ENCODE data around the gene MRS2. TPM values are rescaled to one million over a fixed set of nuclear protein-coding genes. Genes with fewer than 3 reads are reported as not detected.
"Not testable (repeated sequence)": the region's sequence is repeated elsewhere in the genome, so short reads cannot be mapped to it uniquely, and the experiment has no call there.

MRS2 gene
- total and polyA plus RNA-seq, 2 donors (not counting 3 experiments of a cell fraction or from before 2014, with no cell fraction given) = 12.1 to 21.1 TPM

- ChIA-PET CTCF (interaction anchor here (0.5 to 1.8 kb wide), 11 partner anchors 10 to 192 kb away, joined by 3 to 11 read pairs (median 4); partner anchors contain the start of gene MRS2), POLR2A (no interaction called here)
- intact Hi-C loops (cut with micrococcal nuclease) = loop anchor here (2.0 kb wide), 2 partner anchors 43 to 77 kb away; partner anchors contain the start of gene MRS2
- dilution Hi-C loops (cut with MboI; ENCODE audit: extremely low pct_ligation_motif_present, low sequenced_read_pairs) = no loop called here
- H3K4me3 ChIP-seq (replicated peaks in 1 of 3; ENCODE audit: insufficient read depth in 1 of 3, low read depth in 1 of 3, low read length in 3 of 3) = peak overlapping the region; percentile 36 to 45 (median 42)
- no TSS peak for BruUV-seq (replicated peaks)
- H3K9me3 ChIP-seq (replicated peaks; ENCODE audit: control insufficient read depth, insufficient read depth, low read length) = no peaks in the 10 kb centered on the region
- H3K9me1 ChIP-seq (replicated peaks; ENCODE audit: control insufficient read depth, extremely low read depth, insufficient read depth, low read length) = no peaks in the 10 kb centered on the region
- peak overlapping the region; percentile 69 for H3K4me2 ChIP-seq (ENCODE audit: insufficient read depth, low read length)
- H4K20me1 ChIP-seq (replicated peaks; ENCODE audit: control insufficient read depth, extremely low read depth, insufficient read depth, low read length) = no peaks in the 10 kb centered on the region
- no peak overlapping the region for H3K9ac ChIP-seq (replicated peaks; ENCODE audit: extremely low read depth, insufficient read depth, low read length)
- TF ChIP-seq CTCF (IDR thresholded peaks at IDR 0.05; ENCODE audit: extremely low read depth in 1 of 2, insufficient read depth in 1 of 2, low read depth in 1 of 2, low read length in 2 of 2) (peak; percentile 75 to 86), MAX (IDR thresholded peaks at IDR 0.05; ENCODE audit: insufficient read depth, insufficient read length) (no peak), EZH2 (IDR thresholded peaks at IDR 0.05; ENCODE audit: borderline replicate concordance, low read depth, low read length, severe bottlenecking) (no peak), GATA2 (IDR thresholded peaks at IDR 0.05; ENCODE audit: insufficient read depth, insufficient read length, low read depth, low read length) (no peak), JUN (IDR thresholded peaks at IDR 0.05; ENCODE audit: borderline replicate concordance, insufficient read depth, insufficient read length, low read depth) (no peak)
- H3K27ac ChIP-seq (ENCODE audit: insufficient read depth, low read depth, low read length) = no peak overlapping the region
- peak; percentile 77 for FAIRE-seq
- H3K4me1 ChIP-seq (ENCODE audit: control insufficient read depth, extremely low read depth, insufficient read depth, low read length) = peaks cover 2% of the 10 kb centered on the region
- peaks cover 11 to 31% of the 10 kb centered on the region in 2 experiments for H3K27me3 ChIP-seq (ENCODE audit: control insufficient read depth in 2 of 2, insufficient read depth in 2 of 2, low read length in 2 of 2)
- H3K79me2 ChIP-seq (ENCODE audit: control insufficient read depth, insufficient read depth, low read length) = no peaks in the 10 kb centered on the region
- H3K36me3 ChIP-seq (ENCODE audit: control insufficient read depth in 2 of 2, extremely low read depth in 1 of 2, insufficient read depth in 2 of 2, low read length in 2 of 2) = no peaks in the 10 kb centered on the region
- peak; percentile 50 for DNase-seq (ENCODE audit: low read depth, low spot score)
- peak overlapping the region; percentile 90 for H2AFZ ChIP-seq (ENCODE audit: low read depth, low read length)
Measured at GRCh38 chr6:24359640-24360454, 42.9 kb upstream of the MRS2 start.

GRCh38 chr6:24362363-24362762 lies 40.4 kb upstream of the MRS2 start:
- peaks cover 5 to 16% of the 10 kb centered on the region in 2 experiments for H3K27me3 ChIP-seq (ENCODE audit: control insufficient read depth in 2 of 2, insufficient read depth in 2 of 2, low read length in 2 of 2)
- CTCF ChIA-PET = interaction anchor here (0.8 to 1.0 kb wide), 2 partner anchors 8 to 79 kb away, joined by 3 to 5 read pairs; no protein-coding TSS in a partner anchor
- FAIRE-seq; dilution Hi-C loops (cut with MboI; ENCODE audit: extremely low pct_ligation_motif_present, low sequenced_read_pairs); H3K4me2 ChIP-seq (ENCODE audit: insufficient read depth, low read length); H3K79me2 ChIP-seq (ENCODE audit: control insufficient read depth, insufficient read depth, low read length); BruUV-seq (replicated peaks); intact Hi-C loops (cut with micrococcal nuclease); H3K27ac ChIP-seq (ENCODE audit: insufficient read depth, low read depth, low read length); H3K9me3 ChIP-seq (replicated peaks; ENCODE audit: control insufficient read depth, insufficient read depth, low read length); H2AFZ ChIP-seq (ENCODE audit: low read depth, low read length); H3K4me1 ChIP-seq (ENCODE audit: control insufficient read depth, extremely low read depth, insufficient read depth, low read length); H4K20me1 ChIP-seq (replicated peaks; ENCODE audit: control insufficient read depth, extremely low read depth, insufficient read depth, low read length); H3K9me1 ChIP-seq (replicated peaks; ENCODE audit: control insufficient read depth, extremely low read depth, insufficient read depth, low read length); H3K4me3 ChIP-seq (replicated peaks in 1 of 3; ENCODE audit: insufficient read depth in 1 of 3, low read depth in 1 of 3, low read length in 3 of 3); H3K36me3 ChIP-seq (ENCODE audit: control insufficient read depth in 2 of 2, extremely low read depth in 1 of 2, insufficient read depth in 2 of 2, low read length in 2 of 2); H3K9ac ChIP-seq (replicated peaks; ENCODE audit: extremely low read depth, insufficient read depth, low read length); POLR2A ChIA-PET; DNase-seq (ENCODE audit: low read depth, low spot score): not testable (repeated sequence)

- H3K79me2 ChIP-seq (ENCODE audit: control insufficient read depth, insufficient read depth, low read length); H3K36me3 ChIP-seq (ENCODE audit: control insufficient read depth in 2 of 2, extremely low read depth in 1 of 2, insufficient read depth in 2 of 2, low read length in 2 of 2); H3K9ac ChIP-seq (replicated peaks; ENCODE audit: extremely low read depth, insufficient read depth, low read length); H4K20me1 ChIP-seq (replicated peaks; ENCODE audit: control insufficient read depth, extremely low read depth, insufficient read depth, low read length); CTCF ChIA-PET; dilution Hi-C loops (cut with MboI; ENCODE audit: extremely low pct_ligation_motif_present, low sequenced_read_pairs); H3K27ac ChIP-seq (ENCODE audit: insufficient read depth, low read depth, low read length); H3K27me3 ChIP-seq (ENCODE audit: control insufficient read depth in 2 of 2, insufficient read depth in 2 of 2, low read length in 2 of 2); intact Hi-C loops (cut with micrococcal nuclease); H3K4me3 ChIP-seq (replicated peaks in 1 of 3; ENCODE audit: insufficient read depth in 1 of 3, low read depth in 1 of 3, low read length in 3 of 3); FAIRE-seq; H3K4me1 ChIP-seq (ENCODE audit: control insufficient read depth, extremely low read depth, insufficient read depth, low read length); BruUV-seq (replicated peaks); POLR2A ChIA-PET; H3K4me2 ChIP-seq (ENCODE audit: insufficient read depth, low read length); DNase-seq (ENCODE audit: low read depth, low spot score); H2AFZ ChIP-seq (ENCODE audit: low read depth, low read length); H3K9me1 ChIP-seq (replicated peaks; ENCODE audit: control insufficient read depth, extremely low read depth, insufficient read depth, low read length); H3K9me3 ChIP-seq (replicated peaks; ENCODE audit: control insufficient read depth, insufficient read depth, low read length): not testable (repeated sequence)
Measured at GRCh38 chr6:24365103-24365633, 37.6 kb upstream of the MRS2 start.
